Measurements from ENCODE around the gene MLN.

DNA sequence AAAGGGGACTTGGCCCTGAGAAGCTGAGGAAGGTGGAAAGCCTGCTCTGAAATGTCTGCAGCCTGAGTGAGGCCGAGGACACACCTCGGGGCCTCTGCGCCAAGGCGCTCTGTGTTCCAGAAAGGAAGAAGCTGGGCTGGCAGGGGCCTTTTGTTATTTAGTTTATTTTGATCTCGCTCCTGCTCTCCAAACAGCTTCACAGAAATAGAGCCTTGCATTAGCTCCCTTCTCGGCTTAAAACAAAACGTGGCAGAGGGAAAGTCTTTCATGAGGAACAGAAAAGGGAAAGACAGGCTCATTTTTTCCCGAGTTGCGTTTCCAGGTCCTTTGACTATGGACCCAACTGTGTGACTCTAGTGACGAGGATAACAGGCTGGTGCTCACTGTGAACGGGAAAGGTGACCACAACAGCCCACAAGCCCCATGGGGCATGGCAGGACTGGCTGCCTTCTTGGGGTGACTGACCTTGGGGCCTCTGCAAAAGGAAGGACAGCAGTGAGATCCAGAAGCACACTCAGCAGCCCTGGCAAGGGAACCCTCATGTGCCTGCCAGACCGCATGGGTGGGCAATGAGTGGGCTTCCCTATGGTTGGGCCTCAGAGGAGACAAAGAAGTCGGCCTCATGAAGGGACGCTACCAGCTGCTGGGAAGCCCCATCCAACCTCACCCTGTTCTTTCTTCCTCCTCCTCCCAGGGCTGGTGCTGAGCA is 33.5 kb downstream of the MLN start:
- TF ChIP-seq, protein P1, sequence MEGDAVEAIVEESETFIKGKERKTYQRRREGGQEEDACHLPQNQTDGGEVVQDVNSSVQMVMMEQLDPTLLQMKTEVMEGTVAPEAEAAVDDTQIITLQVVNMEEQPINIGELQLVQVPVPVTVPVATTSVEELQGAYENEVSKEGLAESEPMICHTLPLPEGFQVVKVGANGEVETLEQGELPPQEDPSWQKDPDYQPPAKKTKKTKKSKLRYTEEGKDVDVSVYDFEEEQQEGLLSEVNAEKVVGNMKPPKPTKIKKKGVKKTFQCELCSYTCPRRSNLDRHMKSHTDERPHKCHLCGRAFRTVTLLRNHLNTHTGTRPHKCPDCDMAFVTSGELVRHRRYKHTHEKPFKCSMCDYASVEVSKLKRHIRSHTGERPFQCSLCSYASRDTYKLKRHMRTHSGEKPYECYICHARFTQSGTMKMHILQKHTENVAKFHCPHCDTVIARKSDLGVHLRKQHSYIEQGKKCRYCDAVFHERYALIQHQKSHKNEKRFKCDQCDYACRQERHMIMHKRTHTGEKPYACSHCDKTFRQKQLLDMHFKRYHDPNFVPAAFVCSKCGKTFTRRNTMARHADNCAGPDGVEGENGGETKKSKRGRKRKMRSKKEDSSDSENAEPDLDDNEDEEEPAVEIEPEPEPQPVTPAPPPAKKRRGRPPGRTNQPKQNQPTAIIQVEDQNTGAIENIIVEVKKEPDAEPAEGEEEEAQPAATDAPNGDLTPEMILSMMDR (IDR thresholded peaks at IDR 0.05; ENCODE audit: poor library complexity): no peak
- TF ChIP-seq EZH2 (IDR thresholded peaks at IDR 0.05; ENCODE audit: borderline replicate concordance) (no peak), EZH2phosphoT487 (IDR thresholded peaks at IDR 0.05; ENCODE audit: low read depth, severe bottlenecking, unreplicated experiment) (no peak)
